Measurements from ENCODE around the gene CAND2. TPM values are rescaled to one million over a fixed set of nuclear protein-coding genes. Genes with fewer than 3 reads are reported as not detected.

The CAND2 gene
- polyA plus RNA-seq, 1 donor from 2014 or later: 17.3 TPM

GRCh38 chr3:12818273-12818672, 21.8 kb downstream of the CAND2 start:
- Histone ChIP-seq H3K9ac (ENCODE audit: low read length) (no peak overlapping the region), H4K20me1 (ENCODE audit: insufficient read depth) (no peaks in the 10 kb centered on the region), H3F3A (ENCODE audit: insufficient read depth, low read length, poor library complexity, severe bottlenecking) (no peaks in the 10 kb centered on the region), H3K27me3 (ENCODE audit: insufficient read depth, low read depth, low read length) (no peaks in the 10 kb centered on the region), H3K9me2 (ENCODE audit: insufficient read depth, low read length) (no peaks in the 10 kb centered on the region), H3K27ac (ENCODE audit: low read length) (no peak overlapping the region), H3K9me3 (ENCODE audit: low read length) (no peaks in the 10 kb centered on the region), H3K36me3 (ENCODE audit: insufficient read depth, low read length) (no peaks in the 10 kb centered on the region), H2AFZ (ENCODE audit: low read depth, low read length) (no peak overlapping the region), H3K4me3 (ENCODE audit: low read length) (no peak overlapping the region), H3K79me2 (replicated peaks; ENCODE audit: insufficient read depth, low read length) (no peaks in the 10 kb centered on the region), H3K4me2 (ENCODE audit: low read length) (no peak overlapping the region)
- TF ChIP-seq EZH2 (IDR thresholded peaks at IDR 0.05; ENCODE audit: borderline replicate concordance, insufficient read depth, low read length, poor library complexity, severe bottlenecking) (no peak), SMC3 (conservative IDR thresholded peaks at IDR 0.05; ENCODE audit: poor library complexity) (no peak), EP300 (conservative IDR thresholded peaks at IDR 0.05; ENCODE audit: poor library complexity, severe bottlenecking) (no peak), TAF1 (IDR thresholded peaks at IDR 0.05; ENCODE audit: low read depth) (no peak), CTCF (IDR thresholded peaks at IDR 0.05; ENCODE audit: poor library complexity, severe bottlenecking) (no peak), RAD21 (conservative IDR thresholded peaks at IDR 0.05) (no peak), MXI1 (conservative IDR thresholded peaks at IDR 0.05; ENCODE audit: poor library complexity, severe bottlenecking) (no peak), POLR2AphosphoS5 (IDR thresholded peaks at IDR 0.05) (no peak)
- TF ChIP-seq, protein P1, sequence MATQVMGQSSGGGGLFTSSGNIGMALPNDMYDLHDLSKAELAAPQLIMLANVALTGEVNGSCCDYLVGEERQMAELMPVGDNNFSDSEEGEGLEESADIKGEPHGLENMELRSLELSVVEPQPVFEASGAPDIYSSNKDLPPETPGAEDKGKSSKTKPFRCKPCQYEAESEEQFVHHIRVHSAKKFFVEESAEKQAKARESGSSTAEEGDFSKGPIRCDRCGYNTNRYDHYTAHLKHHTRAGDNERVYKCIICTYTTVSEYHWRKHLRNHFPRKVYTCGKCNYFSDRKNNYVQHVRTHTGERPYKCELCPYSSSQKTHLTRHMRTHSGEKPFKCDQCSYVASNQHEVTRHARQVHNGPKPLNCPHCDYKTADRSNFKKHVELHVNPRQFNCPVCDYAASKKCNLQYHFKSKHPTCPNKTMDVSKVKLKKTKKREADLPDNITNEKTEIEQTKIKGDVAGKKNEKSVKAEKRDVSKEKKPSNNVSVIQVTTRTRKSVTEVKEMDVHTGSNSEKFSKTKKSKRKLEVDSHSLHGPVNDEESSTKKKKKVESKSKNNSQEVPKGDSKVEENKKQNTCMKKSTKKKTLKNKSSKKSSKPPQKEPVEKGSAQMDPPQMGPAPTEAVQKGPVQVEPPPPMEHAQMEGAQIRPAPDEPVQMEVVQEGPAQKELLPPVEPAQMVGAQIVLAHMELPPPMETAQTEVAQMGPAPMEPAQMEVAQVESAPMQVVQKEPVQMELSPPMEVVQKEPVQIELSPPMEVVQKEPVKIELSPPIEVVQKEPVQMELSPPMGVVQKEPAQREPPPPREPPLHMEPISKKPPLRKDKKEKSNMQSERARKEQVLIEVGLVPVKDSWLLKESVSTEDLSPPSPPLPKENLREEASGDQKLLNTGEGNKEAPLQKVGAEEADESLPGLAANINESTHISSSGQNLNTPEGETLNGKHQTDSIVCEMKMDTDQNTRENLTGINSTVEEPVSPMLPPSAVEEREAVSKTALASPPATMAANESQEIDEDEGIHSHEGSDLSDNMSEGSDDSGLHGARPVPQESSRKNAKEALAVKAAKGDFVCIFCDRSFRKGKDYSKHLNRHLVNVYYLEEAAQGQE (IDR thresholded peaks at IDR 0.05; ENCODE audit: borderline replicate concordance): no peak

DNA sequence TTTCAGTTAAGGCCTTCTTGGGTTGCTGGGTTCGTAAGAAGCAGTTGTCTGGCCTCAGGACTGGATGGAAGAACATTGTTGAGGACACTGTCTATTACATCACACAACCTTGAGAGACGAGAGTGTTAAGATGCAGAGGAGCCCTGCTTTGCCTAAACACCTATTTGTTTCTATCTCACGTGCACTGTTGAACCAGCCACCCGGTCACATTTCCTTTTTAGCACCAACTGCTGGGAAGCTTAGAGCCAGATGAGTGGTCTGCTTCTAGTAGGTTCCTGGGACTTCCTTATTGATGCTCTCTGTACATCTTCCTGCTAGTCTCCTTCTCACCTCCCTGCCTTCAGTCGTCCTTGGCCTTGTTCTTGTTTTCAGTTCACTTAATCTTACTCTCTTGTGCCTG, 22.3 kb downstream of the CAND2 start:
- Histone ChIP-seq H3K36me3 (ENCODE audit: insufficient read depth, low read length) (no peaks in the 10 kb centered on the region), H3F3A (ENCODE audit: insufficient read depth, low read length, poor library complexity, severe bottlenecking) (no peaks in the 10 kb centered on the region), H3K4me3 (ENCODE audit: low read length) (no peak overlapping the region), H3K9ac (ENCODE audit: low read length) (no peak overlapping the region), H3K27me3 (ENCODE audit: insufficient read depth, low read depth, low read length) (no peaks in the 10 kb centered on the region), H2AFZ (ENCODE audit: low read depth, low read length) (no peak overlapping the region), H3K4me2 (ENCODE audit: low read length) (no peak overlapping the region), H3K9me2 (ENCODE audit: insufficient read depth, low read length) (no peaks in the 10 kb centered on the region), H3K9me3 (ENCODE audit: low read length) (no peaks in the 10 kb centered on the region), H3K27ac (ENCODE audit: low read length) (no peak overlapping the region), H4K20me1 (ENCODE audit: insufficient read depth) (no peaks in the 10 kb centered on the region), H3K79me2 (replicated peaks; ENCODE audit: insufficient read depth, low read length) (no peaks in the 10 kb centered on the region)
- TF ChIP-seq CTCF (IDR thresholded peaks at IDR 0.05; ENCODE audit: poor library complexity, severe bottlenecking) (no peak), TAF1 (IDR thresholded peaks at IDR 0.05; ENCODE audit: low read depth) (no peak)

Measured in neural cell (in vitro differentiated cells).